ENCODE data around the gene C1QL3. TPM values are rescaled to one million over a fixed set of nuclear protein-coding genes. Genes with fewer than 3 reads are reported as not detected.

Gene C1QL3
- total RNA-seq, 1 donor from 2014 or later: not detected

GRCh38 chr10:16497911-16498310, 23.8 kb downstream of the C1QL3 start:
- intact Hi-C loops (cut with micrococcal nuclease): no loop called here

- intact Hi-C loops (cut with micrococcal nuclease): no loop called here
Observed at GRCh38 chr10:16493884-16494536, 27.7 kb downstream of the C1QL3 start.

GRCh38 chr10:16491933-16492332, 29.7 kb downstream of the C1QL3 start:
- intact Hi-C loops (cut with micrococcal nuclease): no loop called here

GRCh38 chr10:16490511-16490910, 31.2 kb downstream of the C1QL3 start:
- intact Hi-C loops (cut with micrococcal nuclease): no loop called here

GRCh38 chr10:16483241-16483917, 38.3 kb downstream of the C1QL3 start:
- intact Hi-C loops (cut with micrococcal nuclease): no loop called here

GRCh38 chr10:16481052-16481728, 40.5 kb downstream of the C1QL3 start:
- intact Hi-C loops (cut with micrococcal nuclease): no loop called here

- intact Hi-C loops (cut with micrococcal nuclease): no loop called here
Observed at GRCh38 chr10:16478801-16479200, 42.9 kb downstream of the C1QL3 start.

- intact Hi-C loops (cut with micrococcal nuclease): no loop called here
Observed at GRCh38 chr10:16477757-16478156, 43.9 kb downstream of the C1QL3 start.

GRCh38 chr10:16472828-16473227, 48.9 kb downstream of the C1QL3 start:
- intact Hi-C loops (cut with micrococcal nuclease): no loop called here

GRCh38 chr10:16470747-16471146, 50.9 kb downstream of the C1QL3 start:
- intact Hi-C loops (cut with micrococcal nuclease): no loop called here

- intact Hi-C loops (cut with micrococcal nuclease): no loop called here
Observed at GRCh38 chr10:16466001-16466400, 55.7 kb downstream of the C1QL3 start.

Other genes starting within 250 kb of the C1QL3 start
- 9.6 and 9.8 TPM in 2 replicates for gene PTER, start 84.9 kb downstream of the C1QL3 start, total RNA-seq